PC-3 (cell line): ENCODE measurements around the gene NELFE.

Experiments
- EZH2 ChIP-seq: fragments of 300-600 bp; sonication (generic); IDR thresholded peaks from one replicate; pipeline ENCODE4 v1.6.1; 2017; ENCODE audit warnings: antibody characterized with exemption, mild to moderate bottlenecking, low read length; ENCODE audit not compliant: unreplicated experiment
- EZH2phosphoT487 ChIP-seq: fragments of 300-600 bp; sonication (generic); IDR thresholded peaks from 2 replicates; pipeline ENCODE4 v1.6.1; 2018; ENCODE audit warnings: mild to moderate bottlenecking, antibody characterized with exemption, low read length, borderline replicate concordance
- TF ChIP-seq, protein P1 (sequence below): fragments of 300-600 bp; sonication (generic); conservative IDR thresholded peaks from 2 replicates; pipeline ENCODE4 v1.5.1; 2017; ENCODE audit warnings: antibody characterized with exemption, low read depth, mild to moderate bottlenecking, low read length

DNA sequence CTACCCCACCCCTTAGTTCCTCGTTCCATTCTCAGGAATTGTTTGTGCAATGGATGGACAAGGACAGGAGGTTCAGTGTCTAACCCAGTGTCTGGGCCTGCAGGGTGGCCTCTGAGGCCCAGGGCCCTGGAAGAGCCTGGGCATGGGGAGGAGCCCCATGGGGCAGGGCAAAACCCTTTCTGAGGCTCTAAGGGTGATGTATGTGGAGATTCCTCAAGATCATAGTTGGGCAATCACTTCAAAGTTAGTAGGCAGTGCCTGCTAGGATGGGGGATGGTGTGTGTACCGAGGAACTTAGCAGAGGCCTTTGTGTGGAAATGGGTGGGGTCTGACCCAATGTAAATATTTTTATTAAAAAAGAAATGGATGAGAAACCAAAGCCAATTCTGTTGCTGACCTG lies 38.0 kb downstream of the NELFE start:
- TF ChIP-seq, protein P1, sequence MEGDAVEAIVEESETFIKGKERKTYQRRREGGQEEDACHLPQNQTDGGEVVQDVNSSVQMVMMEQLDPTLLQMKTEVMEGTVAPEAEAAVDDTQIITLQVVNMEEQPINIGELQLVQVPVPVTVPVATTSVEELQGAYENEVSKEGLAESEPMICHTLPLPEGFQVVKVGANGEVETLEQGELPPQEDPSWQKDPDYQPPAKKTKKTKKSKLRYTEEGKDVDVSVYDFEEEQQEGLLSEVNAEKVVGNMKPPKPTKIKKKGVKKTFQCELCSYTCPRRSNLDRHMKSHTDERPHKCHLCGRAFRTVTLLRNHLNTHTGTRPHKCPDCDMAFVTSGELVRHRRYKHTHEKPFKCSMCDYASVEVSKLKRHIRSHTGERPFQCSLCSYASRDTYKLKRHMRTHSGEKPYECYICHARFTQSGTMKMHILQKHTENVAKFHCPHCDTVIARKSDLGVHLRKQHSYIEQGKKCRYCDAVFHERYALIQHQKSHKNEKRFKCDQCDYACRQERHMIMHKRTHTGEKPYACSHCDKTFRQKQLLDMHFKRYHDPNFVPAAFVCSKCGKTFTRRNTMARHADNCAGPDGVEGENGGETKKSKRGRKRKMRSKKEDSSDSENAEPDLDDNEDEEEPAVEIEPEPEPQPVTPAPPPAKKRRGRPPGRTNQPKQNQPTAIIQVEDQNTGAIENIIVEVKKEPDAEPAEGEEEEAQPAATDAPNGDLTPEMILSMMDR, result no peak
- no peak for TF ChIP-seq EZH2
- no peak for TF ChIP-seq EZH2phosphoT487
